ENCODE results near the gene WDR27.

Gene WDR27

GRCh38 chr6:169666441-169666840, 35.4 kb downstream of the WDR27 start:
- Histone ChIP-seq H3K36me3 (ENCODE audit: insufficient read depth, low read length) (peaks cover 65% of the 10 kb centered on the region), H3K4me3 (ENCODE audit: low read depth in 1 of 2, low read length in 2 of 2) (no peak overlapping the region)
- no peak for TF ChIP-seq CTCF (IDR thresholded peaks at IDR 0.05; ENCODE audit: borderline replicate concordance, extremely low read depth, low read length, poor library complexity, severe bottlenecking)
- TF ChIP-seq EZH2 (IDR thresholded peaks at IDR 0.05; ENCODE audit: borderline replicate concordance, low read depth, low read length, severe bottlenecking) = no peak

GRCh38 chr6:169665289-169665688, 36.5 kb downstream of the WDR27 start:
- no peak for TF ChIP-seq EZH2 (IDR thresholded peaks at IDR 0.05; ENCODE audit: borderline replicate concordance, low read depth, low read length, severe bottlenecking)
- H2AFZ ChIP-seq (ENCODE audit: low read depth, low read length) = no peak overlapping the region
- no peaks in the 10 kb centered on the region for H3K9me3 ChIP-seq (ENCODE audit: insufficient read depth, low read length, severe bottlenecking)
- H3K4me1 ChIP-seq (ENCODE audit: insufficient read depth, low read length) = no peaks in the 10 kb centered on the region
- no peaks in the 10 kb centered on the region; the same call in 1 of the 2 replicates for H4K20me1 ChIP-seq (ENCODE audit: insufficient read depth, low read length)
- no peaks in the 10 kb centered on the region for H3K27me3 ChIP-seq (ENCODE audit: insufficient read depth, low read length, poor library complexity)
- no peak overlapping the region for H3K27ac ChIP-seq (ENCODE audit: low read length)
- no peak for ATAC-seq (ENCODE audit: insufficient read depth, low read depth)
- no peak overlapping the region for H3K4me3 ChIP-seq (ENCODE audit: low read depth in 1 of 2, low read length in 2 of 2)
- peaks cover 59% of the 10 kb centered on the region for H3K36me3 ChIP-seq (ENCODE audit: insufficient read depth, low read length)
- no peak for DNase-seq
- no peaks in the 10 kb centered on the region for H3K79me2 ChIP-seq (ENCODE audit: insufficient read depth, low read length)
- no peak overlapping the region for H3K4me2 ChIP-seq (ENCODE audit: insufficient read depth, low read length)
- H3K9ac ChIP-seq (ENCODE audit: low read depth, low read length) = no peak overlapping the region

More at GRCh38 chr6:169666441-169666840, 35.4 kb downstream of the WDR27 start:
- Histone ChIP-seq H2AFZ (ENCODE audit: low read depth, low read length) (no peak overlapping the region), H4K20me1 (ENCODE audit: insufficient read depth, low read length) (no peaks in the 10 kb centered on the region; the same call in 1 of the 2 replicates), H3K79me2 (ENCODE audit: insufficient read depth, low read length) (no peaks in the 10 kb centered on the region), H3K27me3 (ENCODE audit: insufficient read depth, low read length, poor library complexity) (no peaks in the 10 kb centered on the region), H3K9me3 (ENCODE audit: insufficient read depth, low read length, severe bottlenecking) (no peaks in the 10 kb centered on the region), H3K4me2 (ENCODE audit: insufficient read depth, low read length) (no peak overlapping the region), H3K4me1 (ENCODE audit: insufficient read depth, low read length) (no peaks in the 10 kb centered on the region), H3K9ac (ENCODE audit: low read depth, low read length) (no peak overlapping the region), H3K27ac (ENCODE audit: low read length) (no peak overlapping the region)
- ATAC-seq (ENCODE audit: insufficient read depth, low read depth) (no peak), DNase-seq (no peak)

- ATAC-seq (ENCODE audit: insufficient read depth, low read depth) = no peak
- Histone ChIP-seq H3K4me3 (ENCODE audit: low read depth in 1 of 2, low read length in 2 of 2) (no peak overlapping the region), H3K4me1 (ENCODE audit: insufficient read depth, low read length) (no peaks in the 10 kb centered on the region), H3K4me2 (ENCODE audit: insufficient read depth, low read length) (no peak overlapping the region), H3K36me3 (ENCODE audit: insufficient read depth, low read length) (peaks cover 63% of the 10 kb centered on the region), H4K20me1 (ENCODE audit: insufficient read depth, low read length) (no peaks in the 10 kb centered on the region; the same call in 1 of the 2 replicates), H3K27me3 (ENCODE audit: insufficient read depth, low read length, poor library complexity) (no peaks in the 10 kb centered on the region), H3K79me2 (ENCODE audit: insufficient read depth, low read length) (no peaks in the 10 kb centered on the region), H3K9me3 (ENCODE audit: insufficient read depth, low read length, severe bottlenecking) (no peaks in the 10 kb centered on the region), H2AFZ (ENCODE audit: low read depth, low read length) (no peak overlapping the region), H3K9ac (ENCODE audit: low read depth, low read length) (no peak overlapping the region), H3K27ac (ENCODE audit: low read length) (no peak overlapping the region)
- DNase-seq = no peak
- TF ChIP-seq EZH2 (IDR thresholded peaks at IDR 0.05; ENCODE audit: borderline replicate concordance, low read depth, low read length, severe bottlenecking) (no peak), CTCF (IDR thresholded peaks at IDR 0.05; ENCODE audit: borderline replicate concordance, extremely low read depth, low read length, poor library complexity, severe bottlenecking) (no peak)
Observed at GRCh38 chr6:169664227-169664626, 37.6 kb downstream of the WDR27 start.

- no peak overlapping the region for H3K9ac ChIP-seq (ENCODE audit: low read depth, low read length)
- no peak for TF ChIP-seq EZH2 (IDR thresholded peaks at IDR 0.05; ENCODE audit: borderline replicate concordance, low read depth, low read length, severe bottlenecking)
- no peak for TF ChIP-seq CTCF (IDR thresholded peaks at IDR 0.05; ENCODE audit: borderline replicate concordance, extremely low read depth, low read length, poor library complexity, severe bottlenecking)
- ATAC-seq (ENCODE audit: insufficient read depth, low read depth) (no peak), DNase-seq (no peak)
- no peak overlapping the region for H3K27ac ChIP-seq (ENCODE audit: low read length)
- no peaks in the 10 kb centered on the region for H3K4me1 ChIP-seq (ENCODE audit: insufficient read depth, low read length)
- no peaks in the 10 kb centered on the region; the same call in 1 of the 2 replicates for H4K20me1 ChIP-seq (ENCODE audit: insufficient read depth, low read length)
- no peak overlapping the region for H3K4me3 ChIP-seq (ENCODE audit: low read depth in 1 of 2, low read length in 2 of 2)
- H3K9me3 ChIP-seq (ENCODE audit: insufficient read depth, low read length, severe bottlenecking) = no peaks in the 10 kb centered on the region
- H3K36me3 ChIP-seq (ENCODE audit: insufficient read depth, low read length) = peaks cover 62% of the 10 kb centered on the region
- no peak overlapping the region for H3K4me2 ChIP-seq (ENCODE audit: insufficient read depth, low read length)
- no peaks in the 10 kb centered on the region for H3K79me2 ChIP-seq (ENCODE audit: insufficient read depth, low read length)
- H3K27me3 ChIP-seq (ENCODE audit: insufficient read depth, low read length, poor library complexity) = no peaks in the 10 kb centered on the region
- H2AFZ ChIP-seq (ENCODE audit: low read depth, low read length) = no peak overlapping the region
Observed at GRCh38 chr6:169663468-169663867, 38.4 kb downstream of the WDR27 start.

All from DND-41 (cell line).